GM18517 (cell line): ENCODE data around the gene KRABD2.
"Not testable (repeated sequence)": the region's sequence is repeated elsewhere in the genome, so short reads cannot be mapped to it uniquely, and the experiment has no call there.

Experiments used
- ATAC-seq: cut with Tn5 transposase; IDR thresholded peaks from one replicate; pipeline ENCODE4 v1.9.1; 2021; ENCODE audit warnings: mild to moderate bottlenecking, moderate library complexity; ENCODE audit not compliant: unreplicated experiment

Gene KRABD2

DNA sequence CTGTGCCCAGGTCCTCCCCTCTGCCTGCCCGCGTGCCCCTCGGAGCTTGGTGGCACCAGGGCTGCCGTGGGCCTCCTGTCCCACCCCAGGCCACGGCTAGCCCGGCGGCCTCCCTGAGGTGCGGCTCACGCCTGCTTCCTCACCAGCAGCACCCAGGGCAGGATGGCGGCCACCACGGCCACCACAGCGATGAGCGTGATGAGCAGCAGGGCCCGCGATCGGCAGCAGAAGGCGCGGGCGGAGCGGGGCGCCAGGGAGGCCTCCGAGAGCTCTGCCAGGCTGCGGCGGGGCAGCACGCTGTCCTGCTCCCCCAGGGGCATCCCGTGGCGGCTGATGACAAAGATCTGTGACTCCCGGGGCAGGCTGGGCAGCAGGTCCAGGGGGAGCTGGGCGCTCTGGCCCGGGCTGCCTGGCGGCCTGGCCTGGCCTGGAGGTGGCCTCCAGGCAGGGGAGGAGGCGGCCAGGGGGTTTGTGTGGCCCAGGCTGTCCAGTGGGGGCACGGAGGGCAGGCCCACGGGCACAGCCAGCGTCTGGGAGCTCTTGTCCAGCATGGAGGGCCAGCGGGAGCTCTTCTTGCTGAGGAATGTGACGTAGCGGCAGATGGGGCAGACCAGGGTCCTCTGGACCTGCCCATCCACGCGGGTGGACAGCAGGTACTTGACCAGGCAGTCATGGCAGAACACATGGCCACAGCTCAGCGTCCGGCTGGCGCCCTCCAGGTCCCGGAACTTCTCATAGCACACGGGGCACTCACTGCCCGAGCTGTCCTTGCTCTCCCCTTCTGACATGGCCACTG lies 16.4 kb upstream of the KRABD2 start:
- no peak for ATAC-seq

GRCh38 chr17:8392274-8392673 lies 15.8 kb upstream of the KRABD2 start:
- no peak for ATAC-seq

- ATAC-seq: no peak
Measured at GRCh38 chr17:8391711-8392110, 15.2 kb upstream of the KRABD2 start.

DNA sequence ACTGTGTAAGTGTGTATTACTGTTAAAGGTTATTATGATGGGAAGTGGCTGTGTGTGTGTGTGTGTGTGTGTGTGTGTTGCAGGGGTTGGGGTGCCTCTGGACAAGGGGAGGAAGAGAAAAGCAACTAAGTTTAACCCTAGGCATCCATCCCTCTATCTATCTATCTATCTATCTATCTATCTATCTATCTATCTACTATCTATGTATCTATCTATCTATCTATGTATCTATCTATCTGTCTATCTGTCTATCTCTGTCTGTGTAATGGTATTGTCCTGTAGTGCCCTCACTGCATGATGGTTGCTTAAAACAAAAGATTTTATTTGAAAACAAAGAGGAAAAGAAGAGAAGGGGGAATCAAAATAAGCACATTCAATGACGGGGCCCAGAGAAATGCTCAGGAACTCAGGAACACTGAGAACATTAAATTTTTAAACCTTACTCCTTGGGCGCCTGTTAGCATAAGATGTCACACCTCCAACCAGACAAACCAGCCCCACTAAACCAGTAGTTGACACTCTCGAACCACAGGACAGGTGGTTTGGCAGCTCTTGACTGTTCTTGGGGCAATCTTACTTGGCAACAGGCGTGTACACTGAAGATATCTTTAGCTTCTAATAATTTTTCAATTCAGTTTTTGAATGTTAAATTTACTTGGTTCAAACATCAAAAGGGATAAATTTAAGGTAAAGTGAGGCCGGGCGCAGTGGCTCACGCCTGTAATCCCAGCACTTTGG lies 11.6 kb upstream of the KRABD2 start:
- ATAC-seq: no peak

GRCh38 chr17:8386841-8387240 lies 10.3 kb upstream of the KRABD2 start:
- ATAC-seq: no peak

DNA sequence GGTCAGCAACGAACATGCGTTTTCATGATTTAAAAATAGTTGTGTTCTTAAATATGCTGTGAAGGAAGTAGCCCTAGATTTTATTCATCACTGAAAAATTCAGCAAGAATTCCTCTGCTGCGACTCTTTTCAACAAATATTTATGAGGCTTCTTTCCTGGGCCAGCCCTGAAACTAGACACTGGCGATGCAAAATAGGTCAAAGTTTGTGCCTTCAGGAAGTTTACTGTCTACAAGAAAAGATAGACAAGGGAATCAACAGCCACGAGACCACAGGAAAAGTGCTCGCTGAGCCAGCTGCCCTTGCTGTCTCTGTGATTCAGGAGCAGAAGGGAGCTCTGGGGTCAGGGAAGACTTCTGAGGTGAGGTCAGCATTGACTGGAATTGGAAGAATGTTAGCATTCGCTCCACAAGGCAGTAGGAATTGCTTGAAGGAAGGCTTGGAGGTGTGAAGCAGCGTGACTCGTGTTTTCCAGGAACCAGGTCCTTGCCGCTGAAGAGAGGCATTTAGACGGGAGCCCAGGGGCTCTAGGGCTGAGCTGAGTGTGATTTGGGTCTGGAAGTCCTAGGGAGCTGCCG lies 8.4 kb upstream of the KRABD2 start:
- no peak for ATAC-seq

- peak; percentile 93 for ATAC-seq
Measured at GRCh38 chr17:8383143-8383822, 6.8 kb upstream of the KRABD2 start, which contains the start of gene RPL26. TSS of gene RPL26 (minus strand) at chr17:8383193. CDS start at chr17:8382310, 883 bp downstream.

GRCh38 chr17:8382880-8383142 lies 6.3 kb upstream of the KRABD2 start:
- no peak for ATAC-seq

- no peak for ATAC-seq
Measured at GRCh38 chr17:8382052-8382879, 5.8 kb upstream of the KRABD2 start.

- ATAC-seq: no peak
Measured at GRCh38 chr17:8380049-8380448, 3.5 kb upstream of the KRABD2 start.

- not testable (repeated sequence) for ATAC-seq
Measured at GRCh38 chr17:8378117-8378516, 1.6 kb upstream of the KRABD2 start.

DNA sequence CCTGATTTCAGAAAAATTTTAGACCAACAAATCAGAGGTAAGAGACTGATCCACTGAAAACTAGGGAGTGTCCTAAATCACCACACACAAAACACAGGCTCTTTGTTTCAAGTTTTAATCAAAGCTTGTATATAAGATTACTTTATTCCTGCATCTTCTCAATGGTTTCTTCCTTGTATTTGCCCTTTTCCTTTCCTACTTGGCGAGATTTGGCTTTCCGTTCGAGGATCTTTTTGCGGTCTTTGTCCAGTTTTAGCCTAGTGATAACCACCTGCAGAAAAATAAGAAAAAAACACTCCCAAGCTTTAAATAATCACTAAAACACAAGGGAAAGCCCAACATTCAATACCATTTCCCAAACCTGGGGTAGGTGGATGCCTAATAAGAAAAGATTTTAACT lies 918 bp upstream of the KRABD2 start:
- ATAC-seq: no peak

DNA sequence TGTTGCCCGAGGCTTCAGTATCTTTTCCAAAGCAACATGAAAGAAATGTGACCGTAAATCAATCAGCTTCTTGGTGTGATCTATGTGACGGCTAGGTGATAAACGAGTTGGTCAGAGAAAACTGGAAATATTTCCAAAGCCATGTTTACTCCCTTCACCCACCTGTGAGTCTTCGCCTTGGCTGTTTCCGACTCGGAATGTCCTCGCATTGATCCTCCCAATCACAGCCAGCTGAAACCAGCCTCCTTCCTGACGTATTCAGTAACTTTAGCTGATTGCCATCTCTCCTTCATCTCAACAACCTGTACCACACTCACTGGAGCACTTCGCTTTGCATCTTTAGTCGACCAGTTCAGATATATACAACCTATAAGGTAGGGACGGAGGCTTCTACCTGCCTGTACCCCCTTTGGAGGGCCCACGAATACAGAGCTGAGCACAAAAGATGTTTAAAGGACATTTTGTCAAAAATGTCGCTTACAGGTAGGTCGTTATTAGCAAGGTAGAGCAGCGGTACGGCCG lies 705 bp downstream of the KRABD2 start:
- no peak for ATAC-seq

DNA sequence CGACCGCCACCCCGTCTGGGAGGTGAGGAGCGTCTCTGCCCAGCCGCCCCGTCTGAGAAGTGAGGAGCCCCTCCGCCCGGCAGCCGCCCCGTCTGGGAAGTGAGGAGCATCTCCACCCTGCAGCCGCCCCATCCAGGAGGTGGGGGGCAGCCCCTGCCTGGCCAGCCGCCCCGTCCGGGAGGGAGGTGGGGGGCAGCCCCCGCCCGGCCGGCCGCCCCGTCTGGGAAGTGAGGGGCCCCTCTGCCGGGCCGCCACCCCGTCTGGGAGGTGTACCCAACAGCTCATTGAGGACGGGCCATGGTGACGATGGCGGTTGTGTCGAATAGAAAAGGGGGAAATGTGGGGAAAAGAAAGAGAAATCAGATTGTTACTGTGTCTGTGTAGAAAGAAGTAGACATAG lies 2.6 kb downstream of the KRABD2 start:
- ATAC-seq: not testable (repeated sequence)

DNA sequence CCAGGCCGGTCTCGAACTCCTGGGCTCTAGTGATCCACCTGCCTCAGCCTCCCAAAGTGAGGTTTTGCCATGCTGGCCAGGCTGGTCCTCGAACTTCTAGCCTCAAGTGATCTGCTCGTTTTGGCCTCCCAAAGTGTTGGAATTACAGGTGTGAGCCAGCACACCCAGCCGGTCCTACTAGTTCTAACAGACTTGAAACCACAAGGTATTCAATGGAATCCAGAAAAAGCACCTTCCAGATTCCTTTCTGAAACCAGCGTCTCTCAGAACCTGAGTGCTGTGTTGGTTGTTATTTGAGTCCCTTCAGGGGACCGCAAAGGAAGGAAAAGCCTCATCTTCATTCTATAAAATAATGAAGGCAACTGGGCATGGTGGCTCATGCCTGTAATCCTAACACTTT lies 4.1 kb downstream of the KRABD2 start:
- no peak for ATAC-seq

- ATAC-seq: no peak
Measured at GRCh38 chr17:8371786-8372185, 4.7 kb downstream of the KRABD2 start.

DNA sequence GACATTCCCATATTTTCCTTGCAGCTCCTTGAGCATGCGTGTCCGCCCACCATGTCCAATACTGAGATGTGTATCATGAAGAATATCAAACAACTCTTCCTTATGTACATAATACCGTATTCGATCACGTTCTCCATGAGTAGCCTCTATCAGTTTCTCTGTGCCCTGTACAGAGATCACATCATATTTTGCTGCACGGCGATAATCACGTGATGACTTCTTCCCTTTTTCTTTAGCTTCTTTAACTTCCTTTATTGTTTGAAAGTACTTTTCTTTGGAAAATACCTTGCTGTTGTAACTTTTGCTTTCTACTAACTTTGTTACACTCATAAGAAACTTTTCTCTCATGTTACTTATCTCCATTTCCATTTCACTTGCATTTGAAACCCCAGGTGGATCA lies 6.6 kb downstream of the KRABD2 start:
- ATAC-seq: no peak

- ATAC-seq: no peak
Measured at GRCh38 chr17:8368193-8368592, 8.3 kb downstream of the KRABD2 start.

DNA sequence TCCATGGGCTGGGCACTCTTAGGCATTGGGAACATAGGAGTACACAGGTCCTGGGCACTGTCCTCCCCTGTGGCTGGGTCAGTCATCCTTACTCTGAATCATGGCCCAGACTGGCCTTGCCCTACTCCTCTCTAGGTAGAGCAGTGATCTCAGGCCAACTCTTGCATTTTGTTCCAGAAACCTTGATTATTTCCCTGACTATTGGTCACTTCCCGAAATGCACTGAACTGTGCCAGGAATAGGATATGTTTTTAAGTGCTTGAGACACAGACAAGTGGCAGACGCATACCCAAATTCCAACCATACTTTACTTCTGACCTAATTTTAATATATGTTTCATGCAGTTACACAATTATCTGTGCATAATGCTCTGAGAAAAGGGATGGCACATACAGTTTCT lies 10.3 kb downstream of the KRABD2 start:
- no peak for ATAC-seq

DNA sequence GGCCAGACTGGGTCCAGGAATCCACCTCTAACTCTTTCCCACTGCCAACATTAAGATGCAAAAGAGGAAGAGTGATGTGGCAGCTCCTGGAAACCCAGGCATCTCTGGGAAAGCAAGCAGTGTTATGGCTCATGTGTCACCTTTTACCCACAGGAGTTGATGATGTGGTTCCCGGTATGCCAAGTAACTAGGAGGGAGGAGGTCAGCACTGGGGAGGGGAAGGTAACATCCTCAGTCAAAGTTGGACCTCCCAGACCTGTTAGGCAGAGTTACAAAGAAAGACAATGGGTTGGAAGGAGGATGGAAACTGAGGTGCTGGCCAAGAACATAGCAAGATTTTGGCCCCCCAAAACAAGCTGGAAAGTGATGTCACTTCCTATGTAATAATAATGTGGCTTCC lies 11.4 kb downstream of the KRABD2 start:
- ATAC-seq: no peak
